GM18873 (cell line): ENCODE data around the gene KISS1R.

Source experiments
- ATAC-seq: cut with Tn5 transposase; IDR thresholded peaks from one replicate; pipeline ENCODE4 v1.9.1; 2021; ENCODE audit warnings: mild to moderate bottlenecking, moderate library complexity, moderate number of reproducible peaks; ENCODE audit not compliant: unreplicated experiment, low FRiP score

The KISS1R gene

DNA sequence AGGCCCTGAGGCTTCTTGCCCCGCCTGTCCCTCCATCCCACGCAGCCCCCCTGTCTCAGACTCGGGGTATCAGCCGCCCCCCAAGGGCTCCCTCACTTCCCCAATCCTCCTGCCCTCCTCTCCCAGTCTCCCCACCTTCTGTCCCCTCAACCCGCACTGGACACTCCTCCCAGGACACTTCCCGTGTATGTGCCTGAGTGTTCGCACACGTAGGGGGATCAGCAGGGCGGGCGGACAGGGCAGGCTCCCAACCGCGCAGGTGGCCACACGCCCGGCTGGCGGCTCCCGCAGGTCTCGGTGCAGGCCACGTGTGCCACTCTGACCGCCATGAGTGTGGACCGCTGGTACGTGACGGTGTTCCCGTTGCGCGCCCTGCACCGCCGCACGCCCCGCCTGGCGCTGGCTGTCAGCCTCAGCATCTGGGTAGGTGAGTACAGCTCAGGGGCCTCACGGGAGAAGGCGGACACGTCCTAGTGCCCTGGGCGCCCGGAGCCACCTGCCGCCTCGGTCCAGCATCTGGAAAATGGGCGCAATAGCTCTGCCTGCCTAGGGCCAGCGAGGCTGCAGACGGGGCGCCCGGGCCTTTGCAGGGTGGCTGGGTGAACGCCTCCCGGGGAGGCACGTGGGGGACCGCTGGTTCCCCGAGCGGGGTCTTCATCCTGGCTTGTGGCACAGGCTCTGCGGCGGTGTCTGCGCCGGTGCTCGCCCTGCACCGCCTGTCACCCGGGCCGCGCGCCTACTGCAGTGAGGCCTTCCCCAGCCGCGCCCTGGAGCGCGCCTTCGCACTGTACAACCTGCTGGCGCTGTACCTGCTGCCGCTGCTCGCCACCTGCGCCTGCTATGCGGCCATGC, 2.3 kb downstream of the KISS1R start:
- ATAC-seq: no peak

- ATAC-seq: no peak
Measured at GRCh38 chr19:920051-920864, 3.1 kb downstream of the KISS1R start.

- ATAC-seq: no peak
Measured at GRCh38 chr19:924553-925086, 7.5 kb downstream of the KISS1R start.

DNA sequence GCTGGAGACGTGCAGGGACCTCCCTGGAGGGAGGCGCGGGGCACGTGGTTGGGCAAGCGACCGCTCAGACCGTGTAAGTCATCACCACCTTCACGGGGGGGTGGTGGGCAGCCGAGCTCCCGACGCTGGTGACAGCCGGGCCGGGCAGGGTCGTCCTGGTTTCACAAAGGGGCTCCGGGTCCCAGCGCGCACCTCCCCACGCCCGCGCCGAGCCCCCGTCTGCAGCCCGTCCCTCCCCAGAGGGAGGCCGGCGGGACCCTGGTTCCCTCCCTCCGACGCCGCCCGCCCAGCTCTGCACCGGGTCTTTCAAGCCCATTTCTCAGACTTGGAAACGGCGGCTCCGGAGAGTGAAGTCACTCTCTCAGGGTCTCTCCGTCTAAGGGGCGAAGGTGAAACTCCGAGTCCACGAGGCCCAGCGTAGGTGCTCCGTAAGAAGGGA, 8.0 kb downstream of the KISS1R start:
- ATAC-seq: peak; percentile 33

- ATAC-seq: peak; percentile 38
Measured at GRCh38 chr19:925526-926322, 8.6 kb downstream of the KISS1R start, which contains the start of gene ARID3A. ARID3A (plus strand) TSS chr19:926035; CDS start chr19:929529, 3,494 bp downstream.

GRCh38 chr19:926323-926588, 9.1 kb downstream of the KISS1R start:
- no peak for ATAC-seq

DNA sequence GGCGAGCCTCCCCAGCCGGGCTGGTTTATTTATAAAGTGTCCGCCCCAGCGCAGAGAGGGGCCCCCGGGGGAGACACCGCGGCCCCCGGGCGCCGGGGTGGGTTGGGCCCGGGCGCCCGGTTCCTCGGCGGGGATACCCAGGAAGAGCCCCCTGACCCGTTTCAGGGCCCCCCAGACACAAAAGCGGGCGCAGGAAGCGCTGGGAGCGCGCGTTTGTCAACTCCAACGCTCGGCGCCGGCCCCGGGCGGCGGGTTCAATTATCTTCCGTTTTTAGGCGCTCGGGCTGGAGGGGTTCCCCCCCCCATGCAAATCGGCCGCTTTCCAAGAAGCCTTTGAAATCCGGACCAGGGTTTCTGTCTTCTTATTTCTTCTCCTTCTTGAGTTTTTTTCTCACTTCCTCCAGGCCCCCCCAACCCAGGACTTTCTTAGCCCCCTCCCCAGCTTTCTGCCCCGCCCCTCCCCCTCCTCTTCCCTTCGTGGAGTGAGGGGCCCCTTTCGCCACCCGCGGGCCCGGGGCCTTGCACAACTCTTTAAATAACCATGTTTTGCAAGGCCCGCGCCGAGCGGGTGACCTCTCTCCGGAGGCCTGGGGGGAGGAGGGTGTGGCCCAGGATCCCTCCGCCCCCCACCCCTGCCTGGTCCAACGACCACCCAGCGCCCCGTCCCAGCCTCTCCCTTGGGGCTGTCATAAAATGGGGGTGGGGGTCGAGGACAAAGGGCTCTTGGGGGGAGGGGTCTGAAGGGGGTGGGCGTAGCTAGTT, 9.6 kb downstream of the KISS1R start:
- no peak for ATAC-seq

GRCh38 chr19:927351-927779, 10.2 kb downstream of the KISS1R start:
- no peak for ATAC-seq

DNA sequence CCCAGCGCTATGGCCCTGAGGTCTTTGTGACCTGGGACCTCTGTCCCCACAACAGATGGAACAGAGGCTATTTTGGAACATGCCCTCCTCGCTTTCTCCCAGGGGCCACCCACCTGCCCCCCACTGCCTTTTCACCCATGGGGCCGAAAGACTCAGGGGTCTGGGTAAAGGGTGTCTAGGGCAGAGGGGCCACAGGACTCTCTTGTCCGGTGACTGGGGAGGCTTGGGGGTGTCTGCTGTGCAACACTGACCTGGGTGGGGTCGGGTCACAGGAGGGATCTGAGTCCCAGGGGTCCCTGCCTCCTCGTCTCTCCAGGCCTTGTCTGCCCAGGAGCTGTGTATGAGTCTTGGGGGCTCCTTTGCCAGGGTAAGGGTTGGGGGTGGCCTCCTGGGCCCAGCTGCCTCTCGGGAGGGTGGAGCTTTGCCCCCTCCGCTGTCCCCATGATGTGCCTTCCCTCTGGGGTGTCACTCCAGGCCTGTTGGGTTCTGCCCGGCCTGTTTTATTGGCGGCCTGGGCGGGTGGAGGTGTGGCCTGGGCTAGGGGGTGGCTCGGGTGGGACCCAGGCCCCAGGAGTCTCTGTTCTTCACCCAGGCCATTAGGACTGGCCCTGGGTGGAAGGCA, 10.8 kb downstream of the KISS1R start:
- ATAC-seq: no peak

- no peak for ATAC-seq
Measured at GRCh38 chr19:928471-929202, 11.5 kb downstream of the KISS1R start.

GRCh38 chr19:929203-929890, 12.2 kb downstream of the KISS1R start:
- no peak for ATAC-seq

GRCh38 chr19:929891-930258, 12.7 kb downstream of the KISS1R start:
- ATAC-seq: no peak

- ATAC-seq: no peak
Measured at GRCh38 chr19:931860-932647, 14.9 kb downstream of the KISS1R start.

DNA sequence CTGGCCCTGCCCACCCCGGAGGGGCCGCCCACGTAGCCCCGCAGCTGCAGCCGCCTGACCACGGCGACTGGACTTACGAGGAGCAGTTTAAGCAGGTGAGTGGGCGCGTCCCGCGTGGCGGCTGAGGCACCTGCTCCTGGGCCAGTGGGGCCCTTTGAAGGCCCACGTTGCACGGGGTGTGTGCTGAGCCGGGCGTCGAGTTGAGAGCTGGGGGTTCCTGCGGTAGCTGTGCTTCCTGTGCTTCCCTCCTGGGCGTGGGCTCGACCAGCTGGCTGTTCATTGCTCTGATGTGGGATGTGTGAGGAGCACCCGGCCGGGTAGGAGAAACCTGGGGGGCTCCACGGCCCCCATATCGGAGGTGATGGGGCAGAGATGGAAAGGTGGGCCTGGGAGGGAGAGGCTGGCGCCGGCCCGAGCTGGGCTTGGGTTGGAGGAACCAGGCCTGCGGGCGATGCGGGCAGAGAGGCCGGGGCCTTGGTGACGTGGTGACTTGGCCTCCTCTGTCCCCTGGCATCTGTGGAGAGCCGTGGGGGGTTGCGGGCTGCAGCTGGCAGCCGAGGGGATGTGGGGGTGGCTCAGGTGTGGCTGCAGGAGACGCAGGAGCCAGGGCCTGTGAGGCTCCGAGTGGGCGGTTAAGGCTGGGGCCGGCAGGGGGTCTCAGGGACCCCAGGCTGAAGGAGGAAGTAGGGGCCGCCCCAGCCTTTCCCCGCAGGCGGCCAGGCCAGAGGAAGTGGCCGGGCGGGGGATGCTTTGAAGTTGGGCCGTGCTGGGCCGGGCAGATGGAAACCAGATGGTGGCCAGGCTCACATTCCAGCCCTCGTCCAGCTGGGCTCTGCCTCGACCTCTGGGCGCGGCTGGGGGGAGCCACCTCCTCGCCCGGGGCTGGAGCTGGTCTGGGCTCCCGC, 15.8 kb downstream of the KISS1R start:
- no peak for ATAC-seq

GRCh38 chr19:933553-933882, 16.4 kb downstream of the KISS1R start:
- no peak for ATAC-seq

DNA sequence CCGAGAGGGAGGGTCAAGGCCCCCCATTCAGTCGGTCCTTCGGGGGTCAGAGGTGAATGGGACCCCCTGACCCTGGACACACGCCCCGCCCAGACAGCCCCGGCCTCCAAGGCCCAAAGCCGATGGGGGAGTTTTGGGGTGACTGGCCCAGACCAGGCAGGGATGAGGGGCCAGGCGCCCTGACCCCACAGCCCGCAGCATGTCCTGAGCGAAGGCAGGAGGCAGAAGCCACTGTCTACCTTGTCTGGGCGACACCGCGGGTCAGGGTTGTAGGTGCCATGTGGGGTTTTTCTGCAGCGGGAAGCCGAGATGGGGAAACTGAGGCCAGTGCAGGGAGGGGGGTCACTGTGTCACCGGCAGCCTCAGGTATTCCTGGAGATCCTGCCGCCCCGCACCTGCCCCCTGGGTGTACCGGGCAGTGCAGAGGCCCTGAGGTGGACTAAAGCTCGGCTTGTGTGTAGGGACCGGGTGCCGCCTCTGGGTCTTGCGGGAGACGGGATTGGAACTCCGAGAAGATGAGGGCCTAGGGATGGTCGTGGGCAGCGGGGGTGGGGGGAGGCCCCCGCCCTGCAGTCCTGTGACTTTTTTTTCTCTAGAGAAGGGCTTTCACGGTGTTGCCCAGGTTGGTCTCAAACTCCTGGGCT, 17.2 kb downstream of the KISS1R start:
- no peak for ATAC-seq
